GM19438 (cell line): ENCODE measurements around the gene INPP5D.
"Not testable (repeated sequence)": the region's sequence is repeated elsewhere in the genome, so short reads cannot be mapped to it uniquely, and the experiment has no call there.

Source experiments
- ATAC-seq: cut with Tn5 transposase; IDR thresholded peaks from one replicate; pipeline ENCODE4 v1.9.1; 2021; ENCODE audit warnings: low read depth; ENCODE audit not compliant: unreplicated experiment

The INPP5D gene

DNA sequence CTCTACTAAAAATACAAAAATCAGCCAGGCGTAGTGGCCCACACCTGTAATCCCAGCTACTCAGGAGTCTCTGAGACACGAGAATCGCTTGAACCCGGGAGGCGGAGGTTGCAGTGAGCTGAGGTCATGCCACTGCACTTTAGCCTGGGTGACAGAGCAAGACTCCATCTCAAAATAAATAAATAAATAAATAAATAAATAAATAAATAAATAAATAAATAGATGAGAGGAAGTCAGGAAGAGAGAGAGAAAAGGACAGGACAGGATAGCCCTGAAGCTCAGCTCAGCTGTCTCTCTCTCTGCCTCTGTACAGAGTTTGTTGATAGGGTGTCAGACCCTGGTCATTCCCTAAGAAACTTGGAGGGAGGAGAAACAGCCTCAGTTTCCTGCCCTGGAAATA lies 140.6 kb downstream of the INPP5D start:
- not testable (repeated sequence) for ATAC-seq

GRCh38 chr2:233201258-233202013 lies 141.3 kb downstream of the INPP5D start:
- ATAC-seq, result no peak

DNA sequence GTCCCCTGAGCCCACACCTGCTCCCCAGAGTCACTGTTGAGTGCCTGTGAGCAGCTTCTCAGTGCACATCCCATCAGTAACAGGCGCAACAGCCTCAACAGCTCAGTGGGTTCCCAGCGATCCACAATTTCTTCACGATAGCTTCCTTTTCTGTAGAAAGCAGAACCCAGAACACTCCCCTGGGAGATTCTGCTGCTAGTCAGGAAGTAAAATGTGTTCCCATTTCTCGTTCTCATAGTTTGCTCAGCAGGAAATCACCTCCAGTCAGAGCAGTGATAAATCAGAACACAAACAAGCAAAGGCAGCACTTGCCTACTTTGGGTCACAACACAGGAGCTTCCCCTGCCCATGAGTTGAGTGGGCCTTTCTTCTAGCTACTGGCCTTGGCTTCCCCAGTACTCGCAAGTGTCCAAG lies 142.4 kb downstream of the INPP5D start:
- ATAC-seq, result no peak

- ATAC-seq, result no peak
These were observed 142.9 kb downstream of the INPP5D start for GRCh38 chr2:233203060-233203459.

GRCh38 chr2:233204286-233204936 lies 144.3 kb downstream of the INPP5D start:
- ATAC-seq, result no peak

GRCh38 chr2:233208382-233209116 lies 148.4 kb downstream of the INPP5D start:
- no peak for ATAC-seq

- ATAC-seq, result no peak
These were observed 149.0 kb downstream of the INPP5D start for GRCh38 chr2:233209117-233209532.

DNA sequence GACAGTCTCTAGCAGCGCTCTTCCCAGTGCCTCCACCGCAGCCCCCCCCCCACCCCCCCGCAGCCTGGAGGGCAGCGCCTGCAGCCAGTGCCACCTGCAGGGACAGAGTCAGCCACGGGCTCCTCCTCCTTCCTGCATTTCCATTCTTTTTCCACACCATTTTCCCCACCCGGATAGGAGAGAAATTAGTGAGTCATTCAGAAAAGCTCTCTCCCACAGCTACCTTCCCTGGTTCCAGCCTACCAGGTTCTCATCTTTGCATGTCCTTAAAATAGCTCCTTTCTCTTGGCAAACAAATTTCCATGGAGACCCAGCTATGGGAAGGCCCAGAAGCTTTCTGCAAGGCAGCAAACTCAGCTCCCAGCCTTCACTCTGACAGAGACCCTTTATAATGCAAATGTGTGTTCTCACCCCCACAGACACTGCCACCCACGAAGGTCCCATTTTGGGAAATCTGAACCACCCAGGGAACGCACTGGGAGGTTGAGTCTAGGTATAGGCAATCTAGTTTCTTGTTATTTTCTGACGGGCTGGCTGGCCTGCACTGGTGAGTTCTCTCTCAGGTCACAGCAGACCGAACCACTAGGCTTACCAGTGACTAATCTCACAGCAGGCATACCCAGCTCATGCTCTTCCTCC lies 149.5 kb downstream of the INPP5D start:
- no peak for ATAC-seq

- ATAC-seq, result no peak
These were observed 150.1 kb downstream of the INPP5D start for GRCh38 chr2:233210281-233210680.

DNA sequence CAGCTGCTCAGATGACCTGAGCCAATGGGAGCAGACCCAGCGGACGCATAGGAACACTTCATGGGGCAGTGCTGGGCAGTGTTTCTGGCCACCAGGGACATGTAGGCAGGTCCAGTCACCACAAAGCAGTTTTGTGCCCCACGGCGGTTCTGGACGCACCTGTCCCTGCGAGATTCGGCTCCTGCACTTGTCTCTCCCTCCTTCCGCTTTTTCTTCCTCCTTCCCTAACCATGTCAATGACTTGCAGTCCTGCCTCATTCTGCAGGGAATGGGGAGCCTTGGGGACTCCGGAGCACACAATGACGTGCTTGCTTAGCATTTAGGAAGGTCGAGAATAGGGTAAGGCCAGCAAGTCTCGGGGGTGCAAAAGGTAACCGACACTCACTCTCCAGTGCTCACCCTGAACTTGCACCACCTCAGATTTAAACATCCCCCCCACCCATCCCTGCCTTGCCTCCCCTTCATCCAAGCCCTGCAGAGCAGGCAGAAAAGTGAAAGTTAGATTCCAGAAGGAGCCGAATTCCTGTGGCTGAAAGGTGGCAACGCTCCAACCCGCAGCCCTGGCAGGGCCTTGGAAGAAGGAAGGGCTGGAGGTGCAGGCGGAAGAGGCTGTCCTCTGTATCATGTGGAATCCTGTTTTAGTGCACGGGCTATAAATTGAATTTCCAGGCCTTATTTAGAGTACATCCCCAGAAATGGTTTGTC lies 150.9 kb downstream of the INPP5D start:
- no peak for ATAC-seq

GRCh38 chr2:233211548-233211895 lies 151.4 kb downstream of the INPP5D start:
- no peak for ATAC-seq

- no peak for ATAC-seq
These were observed 152.9 kb downstream of the INPP5D start for GRCh38 chr2:233213011-233213410.

GRCh38 chr2:233213975-233214374 lies 153.8 kb downstream of the INPP5D start:
- ATAC-seq, result no peak

DNA sequence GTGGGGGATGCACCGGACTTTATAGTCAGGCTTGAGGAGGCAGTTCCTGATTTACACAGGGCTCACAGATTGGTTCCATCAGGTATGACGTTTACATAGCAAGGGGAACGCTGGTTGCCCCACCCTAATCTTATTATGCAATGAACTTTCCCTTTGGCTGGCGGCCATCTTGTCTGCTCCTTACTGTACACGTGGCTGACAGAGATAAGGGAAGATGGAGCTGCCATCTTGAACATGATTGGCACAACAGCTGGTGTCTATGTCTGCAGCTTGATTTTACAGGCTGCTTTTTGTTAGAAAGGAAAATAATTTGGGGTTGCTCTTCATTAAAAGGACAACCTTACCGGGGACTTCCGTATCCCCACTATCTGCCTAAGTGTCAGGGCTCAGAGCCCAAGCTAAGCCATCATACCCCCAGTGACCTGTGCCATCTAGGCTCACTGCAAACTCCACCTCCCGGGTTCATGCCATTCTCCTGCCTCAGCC lies 157.8 kb downstream of the INPP5D start:
- no peak for ATAC-seq

DNA sequence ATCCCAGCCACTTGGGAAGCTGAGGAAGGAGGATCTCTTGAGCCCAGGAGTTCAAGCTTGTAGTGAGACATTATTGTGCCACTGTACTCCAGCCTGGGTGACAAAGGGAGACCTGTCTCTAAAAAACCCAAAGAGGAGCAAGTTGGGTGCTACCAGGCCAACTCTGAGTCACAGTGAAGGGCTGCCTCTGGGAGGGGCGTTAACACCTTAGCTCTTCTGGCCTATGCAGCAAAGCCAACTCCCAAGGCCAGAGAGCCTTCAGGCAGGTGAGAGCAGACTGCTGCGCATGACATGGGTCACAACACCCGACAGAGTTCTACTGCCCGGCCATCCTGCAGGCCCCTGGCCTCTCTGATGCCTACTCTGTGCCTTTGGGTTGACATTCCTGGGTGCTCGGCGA lies 158.7 kb downstream of the INPP5D start:
- no peak for ATAC-seq

GRCh38 chr2:233219848-233220247 lies 159.7 kb downstream of the INPP5D start:
- ATAC-seq, result no peak

DNA sequence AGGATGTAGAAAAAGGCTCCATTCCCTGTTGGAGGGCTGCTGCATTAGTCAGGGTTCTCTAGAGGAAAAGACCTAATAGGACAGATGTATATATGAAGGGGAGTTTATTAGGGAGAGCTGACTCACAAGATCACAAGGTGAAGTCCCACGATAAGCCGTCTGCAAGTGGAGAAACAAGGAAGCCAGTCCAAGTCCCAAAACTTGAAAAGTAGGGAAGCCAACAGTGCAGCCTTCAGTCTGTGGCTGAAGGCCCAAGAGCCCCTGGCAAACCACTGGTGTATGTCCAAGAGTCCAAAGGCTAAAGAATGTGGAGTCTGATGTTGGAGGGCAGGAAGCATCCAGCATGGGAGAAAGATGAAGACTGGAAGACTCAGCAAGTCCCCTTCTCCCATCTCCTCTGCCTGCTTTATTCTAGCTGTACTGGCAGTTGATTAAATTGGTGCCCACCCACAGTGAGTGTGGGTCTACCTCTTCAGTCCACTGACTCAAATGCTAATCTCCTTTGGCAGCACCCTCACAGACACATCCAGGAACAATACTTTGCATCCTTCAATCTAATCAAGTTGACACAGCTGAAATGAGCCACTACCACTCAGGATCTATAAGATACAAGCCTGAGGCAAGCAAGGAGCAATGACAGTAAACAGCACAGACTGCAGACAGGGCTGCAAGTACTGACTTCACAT lies 161.4 kb downstream of the INPP5D start:
- no peak for ATAC-seq

- peak; percentile 88 for ATAC-seq
These were observed 163.1 kb downstream of the INPP5D start for GRCh38 chr2:233223059-233223894.
